GM12801 (cell line): ENCODE measurements around the gene FOCAD.

ENCODE experiments used
- CTCF ChIP-seq: IDR thresholded peaks from one replicate; pipeline ENCODE4 v1.5.1; 2011; ENCODE audit warnings: control low read depth; ENCODE audit not compliant: insufficient read length; ENCODE audit errors: extremely low read depth

FOCAD gene

GRCh38 chr9:20722221-20722620 is 38.2 kb downstream of the FOCAD start:
- no peak for TF ChIP-seq CTCF

- no peak for TF ChIP-seq CTCF
Measured at GRCh38 chr9:20725675-20726074, 41.6 kb downstream of the FOCAD start.

GRCh38 chr9:20726144-20726543 is 42.1 kb downstream of the FOCAD start:
- no peak for TF ChIP-seq CTCF

GRCh38 chr9:20728493-20729220 is 44.6 kb downstream of the FOCAD start:
- no peak for TF ChIP-seq CTCF

GRCh38 chr9:20729523-20729922 is 45.5 kb downstream of the FOCAD start:
- TF ChIP-seq CTCF, result no peak

- no peak for TF ChIP-seq CTCF
Measured at GRCh38 chr9:20732118-20732517, 48.1 kb downstream of the FOCAD start.

GRCh38 chr9:20734275-20734674 is 50.2 kb downstream of the FOCAD start:
- TF ChIP-seq CTCF, result no peak
